B cell (primary cell): ENCODE measurements around the gene BEAN1. TPM values are rescaled to one million over a fixed set of nuclear protein-coding genes. Genes with fewer than 3 reads are reported as not detected.

Experiments used
- ATAC-seq: fragments of 200-7000 bp; cut with Tn5 transposase; one replicate; pipeline ENCODE4 v1.10.0; 2021; ENCODE audit warnings: low read depth, mild to moderate bottlenecking, moderate number of reproducible peaks, moderate library complexity
- CTCF ChIA-PET: fragments of 350-600 bp; sonication (Branson Sonifier 250); formaldehyde crosslinking; loops from one replicate; lab custom pipeline; 2021; ENCODE audit warnings: antibody characterized with exemption, inconsistent platforms; lab: Charles Lee
- POLR2A ChIA-PET: fragments of 350-600 bp; sonication (Branson Sonifier 250); formaldehyde crosslinking; loops from one replicate; lab custom pipeline; 2021; ENCODE audit warnings: antibody characterized with exemption; lab: Charles Lee
- DNase-seq: peaks from one replicate; pipeline ENCODE4 v3.0.0; 2013
- H2AFZ ChIP-seq: 2 replicates; pipeline ENCODE4 v1.6.1; 2012; ENCODE audit warnings: mild to moderate bottlenecking, low read depth, low read length; ENCODE audit not compliant: insufficient read depth, poor library complexity, severe bottlenecking
- H3K27ac ChIP-seq, 2 donors: 1 replicate in 1 of 2; 2 replicates in 1 of 2; pipeline ENCODE4 v1.5.1; 2012 to 2013; ENCODE audit warnings: low read length in 2 of 2, mild to moderate bottlenecking in 2 of 2, moderate library complexity in 1 of 2
- H3K27me3 ChIP-seq, 4 experiments: fragments of 200-600 bp in 1 of 4; sonication (generic) in 1 of 4; replicated peaks in 1 of 4; 1 replicate in 2 of 4; 2 replicates in 2 of 4; pipeline versions ENCODE4 v1.6.1 to v1.7.0; 2013 to 2016; ENCODE audit warnings: low read length in 3 of 4, mild to moderate bottlenecking in 2 of 4, mixed read lengths in 1 of 4, moderate library complexity in 1 of 4; ENCODE audit not compliant: insufficient read depth in 4 of 4, control insufficient read depth in 3 of 4; ENCODE audit errors: control extremely low read depth in 1 of 4
- H3K36me3 ChIP-seq, 2 experiments: replicated peaks in 1 of 2; 1 replicate in 1 of 2; 2 replicates in 1 of 2; pipeline versions ENCODE4 v1.6.1 to v1.7.1; 2013; ENCODE audit warnings: low read length in 1 of 2; ENCODE audit not compliant: insufficient read depth in 2 of 2, control insufficient read depth in 1 of 2; ENCODE audit errors: control extremely low read depth in 1 of 2, extremely low read depth in 1 of 2
- H3K4me1 ChIP-seq, 2 donors: fragments of 200-600 bp in 1 of 2; sonication (generic) in 1 of 2; 1 replicate in 1 of 2; 2 replicates in 1 of 2; pipeline versions ENCODE4 v1.5.1 to v1.6.1; 2013 to 2017; ENCODE audit warnings: low read length in 2 of 2; ENCODE audit not compliant: control insufficient read depth in 2 of 2, insufficient read depth in 2 of 2
- H3K4me2 ChIP-seq: replicated peaks from 2 replicates; pipeline ENCODE3; 2012; ENCODE audit warnings: mild to moderate bottlenecking, low read depth, low read length; ENCODE audit not compliant: poor library complexity, severe bottlenecking
- H3K4me3 ChIP-seq, 5 experiments: fragments of 200-600 bp in 1 of 5; sonication (generic) in 1 of 5; 1 replicate in 3 of 5; 2 replicates in 2 of 5; pipeline versions ENCODE4 v1.5.1 to v1.7.0; 2011 to 2016; ENCODE audit warnings: low read length in 4 of 5, mild to moderate bottlenecking in 4 of 5, low read depth in 2 of 5, control low read depth in 1 of 5, moderate library complexity in 1 of 5; ENCODE audit not compliant: insufficient read depth in 1 of 5; ENCODE audit errors: control extremely low read depth in 1 of 5, extremely low read depth in 1 of 5
- H3K79me2 ChIP-seq: fragments of 200-600 bp; sonication (generic); one replicate; pipeline ENCODE4 v1.6.0; 2016; ENCODE audit warnings: low read length; ENCODE audit not compliant: control insufficient read depth, insufficient read depth
- H3K9ac ChIP-seq: fragments of 200-600 bp; sonication (generic); 2 replicates; pipeline ENCODE4 v1.6.1; 2017; ENCODE audit warnings: mild to moderate bottlenecking, low read length, moderate library complexity
- H3K9me3 ChIP-seq, 3 donors: one replicate each; pipeline versions ENCODE4 v1.6.1 to v1.7.1; 2013; ENCODE audit warnings: low read length in 2 of 3; ENCODE audit not compliant: control insufficient read depth in 2 of 3, insufficient read depth in 1 of 3; ENCODE audit errors: control extremely low read depth in 1 of 3
- H4K20me1 ChIP-seq: 2 replicates; pipeline ENCODE4 v1.6.0; 2012; ENCODE audit warnings: mild to moderate bottlenecking, low read length; ENCODE audit not compliant: insufficient read depth, control insufficient read depth, poor library complexity, severe bottlenecking
- H3K27ac Mint-ChIP-seq: one replicate; pipeline ENCODE4 v1.8.0; 2021; ENCODE audit warnings: mixed read lengths
- H3K27me3 Mint-ChIP-seq: one replicate; pipeline ENCODE4 v1.8.0; 2021; ENCODE audit warnings: mixed read lengths
- H3K4me1 Mint-ChIP-seq: one replicate; pipeline ENCODE4 v1.8.0; 2021; ENCODE audit warnings: mixed read lengths
- H3K4me3 Mint-ChIP-seq: one replicate; pipeline ENCODE4 v1.8.0; 2021; ENCODE audit warnings: mixed read lengths
- H3K9me3 Mint-ChIP-seq: one replicate; pipeline ENCODE4 v1.8.0; 2022; ENCODE audit warnings: mixed read lengths; ENCODE audit not compliant: insufficient read depth
- CTCF ChIP-seq: fragments of 200-600 bp; IDR thresholded peaks from one replicate; pipeline ENCODE4 v1.8.0; 2022; ENCODE audit warnings: antibody characterized with exemption, mild to moderate bottlenecking
- EZH2 ChIP-seq: IDR thresholded peaks from 2 replicates; pipeline ENCODE4 v1.6.1; 2012; ENCODE audit warnings: borderline replicate concordance, low read depth, mild to moderate bottlenecking, moderate library complexity, low read length; ENCODE audit not compliant: insufficient read depth, poor library complexity, severe bottlenecking
- WGBS: methylation state at CpG from one replicate; pipeline ENCODE4 v1.1.5; 2013; ENCODE audit warnings: missing lambda C conversion rate; ENCODE audit not compliant: insufficient coverage; 5-methylcytosine and 5-hydroxymethylcytosine counted together
- intact Hi-C: fragments of 100-400 bp; cut with micrococcal nuclease; formaldehyde crosslinking; loops from one replicate; pipeline ENCODE4 v1.10.0; 2022
- polyA plus RNA-seq: library from polyadenylated mRNA; depleted of rRNA; stranded (reverse); fragments of >200 nt; gene quantifications from 2 replicates; pipeline ENCODE4 v1.2.3, GENCODE V29; 2012
- total RNA-seq, 2 donors: library from RNA; stranded (reverse); fragments of 120-200 nt in 1 of 2; gene quantifications; 1 replicate in 1 of 2; 2 replicates in 1 of 2; pipeline versions ENCODE4 v1.2.3 to v1.2.4, GENCODE V29; 2013 to 2022

Gene BEAN1
- total and polyA plus RNA-seq, 2 donors (not counting 1 experiment from before 2014, with no cell fraction given): not detected

- DNase-seq: no peak
- POLR2A ChIA-PET: no interaction called here
- WGBS: 71% methylated on average over 3 of the region's 6 CpGs
Measured at GRCh38 chr16:66442502-66443268, 15.6 kb downstream of the BEAN1 start.

More at GRCh38 chr16:66442502-66443268, 15.6 kb downstream of the BEAN1 start:
- H3K27ac ChIP-seq: no peak overlapping the region
- peaks cover 0 to 18% (median 8%) of the 10 kb centered on the region in 4 experiments for H3K27me3 ChIP-seq
- no peaks in the 10 kb centered on the region for H3K36me3 ChIP-seq
- no peak overlapping the region for H3K9ac ChIP-seq
- no peaks in the 10 kb centered on the region for H3K9me3 ChIP-seq
- Mint-ChIP-seq H3K4me1 (no peaks in the 10 kb centered on the region), H3K27me3 (peaks cover 40% of the 10 kb centered on the region), H3K9me3 (no peaks in the 10 kb centered on the region), H3K27ac (no peak overlapping the region), H3K4me3 (no peak overlapping the region)
- TF ChIP-seq CTCF: no peak
- no peak for TF ChIP-seq EZH2
- no peak for ATAC-seq
- no peaks in the 10 kb centered on the region for H3K4me1 ChIP-seq
- intact Hi-C loops: no loop called here
- no peak overlapping the region for H3K4me2 ChIP-seq
- CTCF ChIA-PET: interaction anchor here (0.7 to 1.9 kb wide), 2 partner anchors 36 to 37 kb away, joined by 3 to 7 read pairs; no protein-coding TSS in a partner anchor
- no peaks in the 10 kb centered on the region for H3K79me2 ChIP-seq
- no peak overlapping the region for H2AFZ ChIP-seq
- no peak overlapping the region for H3K4me3 ChIP-seq
- H4K20me1 ChIP-seq: no peaks in the 10 kb centered on the region
